Loucy (cell line): ENCODE data around the gene ATG7.

Experiments
- CTCF ChIP-seq: fragments of 200-600 bp; sonication (generic); conservative IDR thresholded peaks from 2 replicates; pipeline ENCODE4 v1.5.1; 2014; ENCODE audit warnings: mild to moderate bottlenecking, antibody characterized with exemption, low read length
- EZH2phosphoT487 ChIP-seq: fragments of 200-600 bp; IDR thresholded peaks from 2 replicates; pipeline ENCODE4 v1.6.1; 2018; ENCODE audit warnings: antibody characterized with exemption, mild to moderate bottlenecking, moderate library complexity, borderline replicate concordance

- TF ChIP-seq CTCF (no peak), EZH2phosphoT487 (no peak)
Observed at GRCh38 chr3:11310258-11310657, 38.1 kb downstream of the ATG7 start.
